Middle frontal gyrus (tissue), 1 donor: ENCODE data around the gene TASP1.

ENCODE experiments used
- DNase-seq: peaks from one replicate; pipeline ENCODE4 v3.0.0-alpha.2; 2015; ENCODE audit warnings: low spot score; ENCODE audit errors: extremely low spot score

The TASP1 gene

DNA sequence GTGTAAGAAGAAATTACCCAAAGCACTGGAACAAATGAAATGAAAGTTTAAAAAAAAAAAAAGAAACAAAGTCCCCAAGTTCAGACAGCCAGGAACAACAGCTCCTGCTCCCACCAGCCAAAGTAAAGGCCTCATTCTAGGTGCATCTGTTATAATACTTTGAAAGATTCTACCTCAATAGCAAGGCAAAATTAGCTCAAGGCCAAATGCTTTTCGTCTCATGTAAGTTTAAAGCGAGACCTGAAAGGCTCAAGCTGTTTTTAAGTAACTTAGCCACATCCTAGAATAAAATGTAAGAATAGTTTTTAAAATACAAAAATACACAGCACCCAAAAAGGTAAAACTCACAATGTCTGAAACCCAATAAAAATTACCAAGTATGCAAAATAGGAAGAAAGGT is 64.7 kb downstream of the TASP1 start:
- DNase-seq, result no peak

DNA sequence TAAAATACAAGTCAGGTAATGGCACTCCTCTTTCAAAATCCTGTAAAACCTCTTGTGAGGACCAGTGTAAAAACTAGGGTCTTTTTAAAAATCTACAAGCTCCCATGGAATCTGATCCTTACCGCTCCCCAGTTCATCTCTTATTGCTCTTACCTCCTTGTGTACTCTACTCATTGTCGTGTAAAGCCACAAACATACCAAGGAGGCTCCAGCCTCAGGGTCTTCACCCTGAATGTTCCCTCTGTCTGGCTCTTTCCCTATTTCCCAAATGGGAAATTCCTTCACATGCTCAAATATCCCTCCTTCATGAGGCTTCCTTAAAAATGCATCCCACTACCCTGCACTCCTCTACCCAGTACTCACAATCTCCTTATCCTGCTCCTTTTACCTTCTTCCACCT is 67.1 kb downstream of the TASP1 start:
- DNase-seq, result no peak

DNA sequence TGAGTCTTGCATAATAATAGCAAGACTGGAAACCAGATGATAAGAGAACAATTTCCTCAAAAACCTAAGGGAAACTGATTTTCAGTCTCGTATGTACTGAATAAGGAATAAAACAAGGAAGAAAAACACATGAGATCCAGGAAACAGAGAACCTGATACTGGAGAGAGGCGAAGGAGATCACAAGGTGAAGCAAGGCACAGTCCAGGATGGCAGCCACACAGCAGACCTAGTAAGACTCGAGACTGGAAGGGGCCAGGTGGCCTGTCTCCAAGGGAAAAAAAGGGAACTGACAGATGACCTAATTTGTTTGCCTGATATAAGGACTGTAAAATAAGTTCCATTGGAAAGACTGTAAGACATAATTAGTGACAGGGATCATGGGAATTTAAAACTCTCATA is 71.1 kb downstream of the TASP1 start:
- no peak for DNase-seq

DNA sequence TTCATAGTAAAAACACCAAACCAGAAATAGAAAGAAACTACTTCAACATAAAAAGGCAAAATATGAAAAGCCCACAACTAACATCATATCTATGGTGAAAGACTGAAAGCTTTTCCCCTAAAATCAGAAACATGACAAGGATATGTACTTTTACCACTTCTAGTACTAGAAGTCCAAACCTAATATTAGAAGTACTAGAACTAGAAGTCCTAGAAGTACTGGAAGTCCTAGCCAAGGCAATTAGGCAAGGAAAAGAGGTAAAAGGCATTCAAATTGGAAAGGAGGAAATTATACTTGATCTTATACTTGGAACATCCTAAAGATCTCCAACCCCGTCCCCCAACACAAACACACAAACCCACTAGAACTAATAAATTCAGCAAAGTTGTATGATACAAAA is 74.9 kb downstream of the TASP1 start:
- no peak for DNase-seq

DNA sequence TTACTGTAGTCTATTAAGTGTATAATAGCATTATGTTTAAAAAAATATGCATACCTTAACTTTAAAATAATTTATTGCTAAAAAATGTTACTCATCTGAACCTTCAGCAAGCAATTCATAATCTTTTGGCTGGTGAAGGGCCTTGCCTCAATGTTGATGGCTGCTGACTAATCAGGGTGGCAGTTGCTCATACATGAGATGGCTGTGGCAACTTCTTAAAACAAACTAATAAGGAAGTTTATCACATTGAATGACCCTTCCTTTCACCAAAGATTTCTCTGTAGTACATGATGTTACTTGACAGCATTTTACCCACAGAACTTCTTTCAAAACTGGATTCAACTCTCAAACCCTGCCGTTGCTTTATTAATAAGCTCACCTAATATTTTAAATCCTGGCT is 84.0 kb downstream of the TASP1 start:
- DNase-seq, result no peak

DNA sequence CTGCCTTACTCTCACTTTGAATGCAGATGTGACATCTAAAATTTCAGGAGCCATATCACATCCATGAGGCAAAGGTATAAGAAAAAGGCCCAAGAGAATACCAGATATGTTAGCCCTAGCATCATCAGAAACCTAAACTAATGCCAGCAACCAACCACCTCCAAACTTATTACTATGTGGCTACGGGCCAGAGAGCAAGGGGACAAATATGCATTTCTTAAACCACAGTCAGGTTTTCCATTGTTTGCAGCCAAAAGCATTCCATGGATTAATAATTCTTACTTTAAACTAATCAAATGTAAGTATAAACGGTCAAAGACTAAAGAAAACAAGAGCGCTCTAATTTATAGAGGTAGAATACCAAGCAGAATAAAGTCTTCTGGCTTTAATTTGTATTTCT is 84.7 kb downstream of the TASP1 start:
- no peak for DNase-seq

DNA sequence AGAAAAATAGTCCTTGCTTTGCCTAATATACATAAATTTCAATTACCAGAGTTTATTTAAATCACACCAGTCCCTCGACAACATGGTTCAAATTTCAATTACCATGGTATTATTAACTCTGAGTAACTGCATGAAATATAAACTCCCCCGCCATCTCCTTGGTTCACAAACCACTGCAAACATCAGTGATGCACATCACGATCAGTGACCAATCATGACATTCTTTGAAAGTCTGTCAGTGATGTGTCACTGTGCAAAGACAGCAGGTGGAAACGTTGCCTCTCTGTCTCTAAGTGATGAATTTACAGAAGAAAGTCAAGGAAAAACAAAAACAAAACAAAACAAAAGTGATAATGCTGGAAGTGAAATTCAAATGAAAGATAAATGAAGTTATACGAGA is 86.7 kb downstream of the TASP1 start:
- DNase-seq, result no peak

DNA sequence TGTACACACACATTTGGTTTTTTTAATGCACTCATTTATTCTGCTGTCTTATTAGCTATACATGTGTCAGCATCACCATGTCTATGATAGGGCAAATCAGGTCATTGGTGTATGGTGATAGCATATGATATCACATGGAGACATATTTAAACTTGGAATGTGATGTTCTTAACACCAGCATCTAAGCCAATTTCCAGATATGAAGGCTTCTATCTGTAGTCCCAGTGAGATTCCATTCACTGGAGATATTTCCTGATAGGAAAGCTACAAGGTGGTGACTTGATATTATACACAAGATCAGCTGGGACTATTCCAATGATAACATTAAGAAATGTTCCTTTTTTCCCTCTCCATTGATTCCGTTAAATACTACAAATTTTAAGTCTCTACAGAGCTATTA is 89.3 kb downstream of the TASP1 start:
- DNase-seq, result no peak

DNA sequence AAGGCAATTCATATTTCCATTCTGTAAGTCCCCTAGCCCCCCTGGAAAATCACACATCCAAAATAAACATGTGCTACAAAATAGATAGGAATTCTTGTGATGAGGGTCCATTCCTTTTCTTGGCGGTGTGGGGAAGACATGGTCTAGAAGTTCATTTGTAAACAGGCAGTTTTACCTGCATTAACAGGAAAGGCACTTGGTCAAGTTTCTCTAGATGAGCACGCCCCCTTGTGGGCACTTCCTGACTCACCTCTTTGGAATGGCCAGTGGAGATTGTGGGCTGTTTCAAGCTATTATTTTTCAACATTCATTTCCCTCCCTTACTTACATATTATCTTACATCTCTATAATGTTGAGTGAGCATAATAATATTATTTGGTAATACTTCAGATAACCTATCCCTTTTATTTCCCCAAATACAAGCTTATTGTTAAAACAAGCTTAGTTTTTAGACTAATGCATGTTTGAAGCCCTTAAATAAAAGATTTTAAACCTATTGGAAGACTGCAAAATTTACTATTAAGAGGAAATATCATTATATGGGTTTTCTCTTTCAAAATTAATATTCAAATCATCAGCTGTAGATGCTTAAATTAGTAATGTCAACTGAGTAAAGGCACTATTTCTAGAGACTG is 92.1 kb downstream of the TASP1 start:
- DNase-seq, result peak; percentile 17

DNA sequence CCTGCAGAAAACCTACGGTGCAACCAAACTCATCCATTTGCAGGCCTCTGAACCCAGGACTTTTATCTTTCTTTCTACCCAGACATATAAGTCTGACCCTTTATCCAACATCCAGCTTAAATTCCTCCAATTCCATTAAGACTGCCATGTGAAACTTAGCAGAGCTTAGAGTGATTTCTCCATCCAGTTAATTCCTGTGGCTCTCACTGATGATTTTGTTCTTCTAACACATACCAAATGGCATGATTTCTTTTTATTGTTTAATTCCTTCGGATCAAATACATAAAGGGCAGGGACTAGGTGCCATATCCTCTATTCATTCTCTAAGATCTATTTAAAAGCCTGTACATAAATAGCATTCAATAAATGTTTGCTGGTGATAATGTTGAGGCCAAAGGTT is 92.9 kb downstream of the TASP1 start:
- no peak for DNase-seq

DNA sequence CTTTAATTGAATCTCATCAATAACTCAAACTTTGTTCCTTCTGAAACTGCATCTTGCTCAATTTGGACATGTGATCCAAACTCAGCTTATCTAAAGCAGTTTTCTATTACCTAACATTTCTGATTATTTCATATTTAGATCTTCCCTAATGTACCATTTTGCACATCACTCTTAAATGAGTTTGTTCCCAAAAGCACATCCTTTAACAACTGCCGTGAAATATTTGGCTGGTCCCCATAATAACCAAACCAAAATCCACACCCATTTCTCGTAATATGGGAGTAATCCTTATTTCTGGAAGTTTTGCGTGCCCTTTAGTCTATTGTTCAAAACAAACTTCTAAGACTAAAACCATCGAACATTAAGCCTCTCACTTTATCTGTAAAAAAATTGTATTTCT is 94.9 kb downstream of the TASP1 start:
- no peak for DNase-seq

DNA sequence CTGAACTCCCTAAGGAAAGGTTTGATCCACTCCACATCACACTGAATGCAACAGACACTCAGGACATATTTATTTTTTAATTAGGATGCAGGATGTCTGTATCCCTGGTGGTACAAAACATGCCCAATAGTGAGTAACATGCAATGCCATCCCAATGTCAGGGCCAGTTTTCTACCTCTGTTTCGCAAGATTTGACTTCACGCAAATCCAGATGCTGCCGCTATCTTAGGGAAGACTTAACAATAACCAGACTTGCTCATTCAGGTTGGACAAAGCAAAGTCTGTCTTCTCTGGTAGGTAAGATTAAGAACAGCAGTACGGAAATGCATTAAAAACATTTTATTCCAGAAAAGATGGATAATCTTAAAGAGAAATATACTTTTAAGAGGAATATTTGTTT is 103.1 kb downstream of the TASP1 start:
- no peak for DNase-seq

DNA sequence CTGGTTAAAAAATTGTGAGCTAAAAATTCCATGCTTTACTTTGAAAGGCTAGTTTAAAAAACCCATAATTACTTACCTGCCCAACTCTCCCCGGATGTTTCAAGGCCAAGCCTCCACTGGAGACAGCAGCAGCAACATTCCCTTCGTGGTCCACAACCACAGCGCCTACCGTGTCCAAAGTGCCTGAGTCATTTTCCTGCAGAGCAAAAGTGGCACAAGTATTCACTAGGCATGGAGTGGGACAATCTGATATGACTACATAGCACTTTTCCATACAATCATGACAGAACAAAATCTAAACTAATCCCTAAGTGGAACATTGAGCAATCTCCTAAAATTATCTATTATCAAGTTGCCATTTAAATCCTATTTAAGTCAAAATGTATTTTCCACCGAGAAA is 104.8 kb downstream of the TASP1 start:
- no peak for DNase-seq

DNA sequence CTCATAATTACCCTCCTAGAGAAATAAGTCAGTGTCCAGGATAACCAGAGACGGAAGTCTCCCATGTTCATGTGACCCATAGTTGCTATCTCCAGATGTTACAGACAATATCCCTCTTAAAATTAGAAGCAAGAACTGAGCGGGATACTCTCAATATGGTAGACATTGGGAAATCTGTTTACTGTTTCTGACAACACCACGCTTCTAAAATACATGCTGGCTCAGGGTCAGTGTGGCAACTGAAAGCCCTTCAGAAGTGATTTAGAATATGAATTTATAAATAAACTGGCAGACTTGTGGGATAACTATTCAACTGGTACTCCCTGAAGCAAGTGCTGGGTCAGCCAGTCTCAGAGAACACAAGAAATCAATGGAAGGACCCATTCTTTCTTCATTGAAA is 108.6 kb downstream of the TASP1 start:
- DNase-seq, result no peak

DNA sequence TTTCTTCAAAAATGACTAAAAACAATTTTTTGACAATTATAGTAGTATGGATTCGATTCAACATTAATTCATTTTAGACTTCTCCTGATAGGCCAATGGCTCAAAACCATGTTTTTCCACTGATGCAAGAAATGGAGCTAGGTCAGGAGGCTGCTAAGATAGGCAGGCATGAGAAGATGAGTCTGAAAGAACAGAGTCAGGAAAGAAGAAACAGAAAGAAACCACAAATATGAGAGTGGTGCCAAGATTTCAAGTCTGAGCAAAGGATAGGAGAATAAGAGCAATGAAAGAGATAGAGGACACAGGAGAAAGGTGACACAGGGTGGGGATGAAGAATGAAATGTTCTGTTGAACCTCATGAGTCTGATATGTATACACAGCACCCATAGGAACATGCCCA is 112.2 kb downstream of the TASP1 start:
- no peak for DNase-seq

DNA sequence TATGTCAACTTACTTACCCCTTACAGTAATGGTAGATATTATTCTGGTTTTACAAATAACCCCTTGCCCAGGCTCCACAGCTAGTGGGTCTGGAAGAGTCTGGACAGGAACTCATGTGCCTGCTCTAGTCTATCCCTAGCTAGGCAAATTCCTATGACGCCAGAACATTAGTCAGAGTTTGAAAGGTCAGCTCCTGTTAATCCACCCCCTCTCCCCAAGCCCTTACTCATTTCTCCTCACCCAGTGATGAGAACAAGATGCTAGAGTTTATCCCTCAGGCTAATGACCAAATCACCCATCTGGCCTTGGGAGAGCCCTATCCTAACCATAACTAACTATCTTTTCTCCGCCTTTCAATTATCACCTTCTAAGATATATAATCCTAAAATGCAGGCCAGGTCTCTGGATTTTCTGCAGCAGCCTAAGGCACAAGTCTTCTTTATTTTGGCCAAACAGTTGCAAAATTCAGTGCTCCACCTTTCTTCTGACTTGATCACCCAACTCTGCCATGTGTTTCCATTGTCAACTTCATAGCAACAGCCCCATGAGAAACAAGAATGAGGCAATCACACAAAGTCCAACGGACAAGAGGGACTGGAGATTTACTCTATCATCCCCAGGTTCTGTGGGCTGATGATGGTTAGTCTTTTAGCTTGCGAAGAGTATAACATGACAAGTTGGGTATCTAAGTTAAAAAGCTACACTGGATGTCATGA is 113.3 kb downstream of the TASP1 start:
- no peak for DNase-seq

DNA sequence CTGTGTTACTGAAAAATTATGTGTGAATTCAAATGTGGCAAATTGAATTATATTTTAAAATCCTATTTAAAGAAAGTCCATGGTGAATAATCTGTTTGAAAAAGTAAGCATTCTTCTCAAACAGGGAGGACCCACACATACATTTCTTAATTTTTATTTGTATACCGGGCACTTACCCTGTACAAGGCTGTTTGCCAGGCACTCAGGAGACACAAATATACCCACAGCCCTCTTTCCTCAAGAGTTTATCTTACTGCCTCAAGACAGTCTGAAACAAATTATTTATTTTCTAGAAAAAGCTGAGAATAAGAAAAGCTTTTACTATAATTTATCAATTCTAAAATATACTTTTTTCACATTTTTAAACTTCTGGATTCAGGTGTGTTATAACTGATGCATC is 114.4 kb downstream of the TASP1 start:
- no peak for DNase-seq

DNA sequence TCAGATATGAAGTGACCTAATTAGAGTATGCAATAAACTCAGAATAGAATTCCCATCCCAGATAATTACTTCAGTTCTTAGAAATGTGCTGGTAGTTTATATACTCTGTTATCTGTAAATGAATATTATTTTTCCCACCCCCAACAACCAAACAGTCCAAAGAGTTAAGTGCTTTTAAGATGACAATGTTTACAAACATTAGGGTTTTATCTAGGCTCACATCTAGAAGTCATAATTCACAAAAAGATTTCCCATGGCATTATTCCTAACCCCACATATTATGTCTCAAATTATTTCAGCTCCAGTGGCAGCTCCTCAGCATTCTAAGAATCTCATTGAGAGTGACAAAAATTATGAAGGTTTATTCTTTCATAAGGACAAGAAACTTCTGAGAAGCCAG is 120.9 kb downstream of the TASP1 start:
- no peak for DNase-seq

DNA sequence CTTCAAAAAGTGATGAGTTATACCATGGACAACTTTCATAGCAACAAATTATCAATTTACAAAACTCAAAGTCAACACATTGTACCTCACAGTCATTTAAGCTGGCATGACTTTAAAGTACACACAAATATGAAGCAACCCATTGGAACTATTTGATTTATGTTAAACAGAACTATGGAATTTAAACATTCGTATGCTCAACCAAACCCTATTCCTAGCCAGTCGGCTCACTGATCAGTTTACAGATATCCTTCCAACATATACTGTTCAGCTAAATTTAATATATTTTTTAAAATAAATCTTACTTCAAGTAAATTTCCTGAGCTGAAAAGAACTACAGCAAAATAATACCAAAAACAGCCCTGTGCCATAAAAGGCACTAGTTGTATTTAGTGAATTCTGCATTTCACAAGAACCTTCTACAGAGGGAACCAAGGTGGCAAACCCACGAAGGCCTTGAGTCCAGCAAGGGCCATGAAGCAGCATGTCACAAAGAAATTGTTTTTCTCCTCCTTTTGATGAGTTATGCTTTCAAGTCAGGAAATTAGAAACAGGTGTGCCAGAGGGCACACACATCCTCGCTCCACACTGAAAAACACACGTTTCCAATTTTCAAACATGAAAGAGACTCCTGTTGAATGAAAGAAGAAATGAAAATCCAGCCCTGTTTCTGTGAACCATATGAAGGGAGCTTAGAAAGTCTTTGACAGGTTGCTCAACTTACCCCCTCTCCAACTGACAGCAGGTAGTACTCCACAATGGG is 122.8 kb downstream of the TASP1 start:
- no peak for DNase-seq

DNA sequence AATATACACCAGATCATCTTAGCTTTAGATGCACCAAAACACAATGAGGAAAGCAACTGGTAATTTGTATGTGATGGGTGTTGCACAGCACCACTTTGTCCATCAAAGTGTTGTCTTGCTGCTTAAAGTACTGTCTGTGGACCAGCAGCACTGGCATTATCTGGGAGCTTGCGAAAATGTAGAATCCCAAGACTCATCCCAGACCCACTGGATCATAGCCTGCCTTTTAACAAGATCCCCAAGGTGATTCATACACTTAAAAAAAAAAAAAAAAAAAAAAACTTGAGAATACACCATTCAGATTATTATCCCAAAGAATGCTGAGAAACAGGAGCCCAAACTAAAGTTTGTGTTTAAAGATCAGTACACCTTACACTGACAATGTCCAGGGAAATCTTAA is 123.4 kb downstream of the TASP1 start:
- DNase-seq, result no peak

DNA sequence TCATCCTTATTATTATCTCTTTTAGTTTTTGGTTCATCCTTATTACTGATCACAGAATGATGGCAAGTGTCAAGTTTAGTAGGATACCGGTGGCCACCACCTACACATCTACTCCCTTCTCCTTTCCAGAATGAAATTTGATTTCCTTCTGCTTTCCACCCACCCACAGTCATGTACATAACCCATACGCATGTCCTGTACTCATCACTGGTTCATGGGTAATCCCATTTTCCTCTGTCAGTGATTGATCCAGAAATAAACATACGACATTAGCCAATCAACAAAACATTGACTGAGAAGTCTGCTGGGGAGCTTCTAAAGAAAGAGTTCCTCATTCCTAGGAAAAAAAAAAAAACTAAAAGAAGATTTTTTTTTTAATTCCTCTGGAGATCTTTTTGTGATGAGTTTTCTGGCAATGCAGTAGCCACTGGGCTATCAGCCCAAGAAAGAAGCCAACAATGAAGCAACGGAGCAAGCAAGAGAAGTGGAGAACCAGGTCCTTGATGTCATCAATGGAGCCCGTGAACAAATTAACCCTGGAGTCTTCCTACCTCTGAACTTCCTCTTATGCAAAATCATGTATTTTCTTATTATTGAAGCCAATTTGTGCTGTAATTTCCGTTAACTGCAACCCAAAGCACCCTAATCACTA is 127.8 kb downstream of the TASP1 start:
- DNase-seq, result no peak

DNA sequence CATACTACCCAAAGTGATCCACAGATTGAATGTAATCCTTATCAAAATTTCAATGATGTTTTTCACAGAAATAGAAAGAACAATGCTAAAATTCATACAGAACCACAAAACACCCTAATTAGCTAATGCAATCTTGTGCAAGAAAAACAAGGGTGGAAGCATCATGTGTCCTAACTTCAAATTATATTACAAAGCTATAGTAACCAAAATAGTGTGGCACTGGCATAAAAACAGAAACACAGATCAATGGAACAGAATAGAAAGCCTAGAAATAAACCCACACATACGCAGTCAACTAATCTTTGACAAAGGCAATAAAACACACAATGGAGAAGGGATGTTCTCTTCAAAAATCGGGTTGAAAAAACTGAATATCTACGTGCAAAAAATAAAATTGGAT is 131.1 kb downstream of the TASP1 start:
- no peak for DNase-seq
